RCC 7860 (cell line): ENCODE results near the gene PTP4A1.
A peak's percentile ranks its signal among the peaks of the same experiment; 100 is the strongest.
"Not testable (repeated sequence)": the region's sequence is repeated elsewhere in the genome, so short reads cannot be mapped to it uniquely, and the experiment has no call there.

Experiments used
- DNase-seq: peaks from one replicate; pipeline ENCODE4 v3.0.0-alpha.2; 2015; ENCODE audit warnings: low spot score
- FAIRE-seq: peaks from 2 replicates; lab custom pipeline; 2012; peaks lifted over from hg19 to GRCh38; lab: Jason Lieb, UNC

The PTP4A1 gene

DNA sequence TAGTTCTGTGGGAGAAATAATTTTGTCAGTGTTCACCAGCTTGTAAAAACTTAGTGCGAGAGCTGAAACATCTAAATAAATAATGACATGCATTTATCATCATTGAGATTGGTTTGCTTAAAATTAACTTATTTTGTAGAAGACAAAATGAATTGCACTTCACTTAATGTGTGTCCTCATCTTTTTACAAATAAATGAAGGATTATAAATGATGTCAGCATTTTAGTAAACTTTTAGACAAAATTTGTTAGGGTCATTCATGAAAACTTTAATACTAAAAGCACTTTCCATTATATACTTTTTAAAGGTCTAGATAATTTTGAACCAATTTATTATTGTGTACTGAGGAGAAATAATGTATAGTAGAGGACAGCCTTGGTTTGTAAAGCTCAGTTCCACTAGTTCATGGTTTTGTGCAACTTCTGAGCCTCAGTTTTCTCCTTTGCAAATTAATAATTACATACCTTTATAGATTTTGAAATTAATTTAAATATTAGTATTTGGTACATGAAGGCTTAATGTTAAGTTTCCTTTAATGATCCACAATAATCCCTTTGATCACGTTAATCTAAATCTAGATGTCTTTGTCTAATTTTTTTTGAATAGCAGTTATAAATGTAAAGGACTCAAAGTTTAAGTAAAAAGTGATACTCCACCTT lies 9.2 kb downstream of the PTP4A1 start:
- FAIRE-seq (no peak), DNase-seq (no peak)

DNA sequence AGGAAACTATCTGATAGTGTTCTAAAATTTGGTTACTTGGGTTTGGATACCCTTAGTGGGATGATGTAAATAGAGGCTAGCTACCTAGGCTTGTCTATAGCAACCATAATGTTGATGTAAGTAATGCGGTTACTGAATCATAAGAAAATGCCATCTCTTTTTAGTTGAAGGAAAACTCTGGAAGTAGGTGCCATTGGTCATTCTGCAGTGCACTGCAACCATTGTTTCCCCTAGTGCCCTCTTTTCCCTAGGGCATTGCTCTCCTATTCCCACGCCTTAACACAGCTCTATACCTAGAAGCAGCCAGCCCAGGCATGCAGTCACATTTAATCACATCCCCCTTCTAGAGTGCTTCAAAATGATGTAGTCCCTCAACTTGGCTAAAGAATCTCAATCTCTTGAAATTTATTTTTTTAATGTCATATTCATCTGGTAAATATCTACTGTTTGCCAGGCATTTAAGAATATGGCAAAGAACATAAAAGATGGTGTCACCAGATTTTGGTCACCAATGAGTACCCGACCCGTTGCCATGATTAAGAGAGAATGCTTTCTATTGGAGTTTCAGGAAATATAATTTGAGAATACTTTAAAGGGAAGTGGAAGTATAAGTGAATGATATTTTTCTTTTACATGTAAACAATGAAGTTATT lies 10.4 kb downstream of the PTP4A1 start:
- FAIRE-seq (no peak), DNase-seq (no peak)

DNA sequence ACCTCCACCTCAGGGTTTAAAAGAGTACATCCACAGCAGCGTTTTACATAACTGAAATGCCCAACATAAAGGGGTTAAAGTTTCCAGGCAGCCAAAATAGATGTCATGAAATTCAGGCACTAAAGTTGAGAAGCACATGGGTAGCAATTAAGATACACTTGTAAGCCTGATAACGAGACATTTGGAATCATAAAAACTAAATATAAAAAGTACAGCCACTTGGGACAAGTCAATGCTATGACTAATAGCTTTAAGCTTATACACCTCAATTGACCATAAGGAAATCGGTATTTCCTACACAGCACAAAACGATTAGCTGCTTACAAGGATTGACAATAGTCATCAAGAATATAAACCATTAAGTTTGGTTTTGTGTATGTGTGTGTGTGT lies 11.8 kb downstream of the PTP4A1 start:
- no peak for DNase-seq
- FAIRE-seq, result no peak

DNA sequence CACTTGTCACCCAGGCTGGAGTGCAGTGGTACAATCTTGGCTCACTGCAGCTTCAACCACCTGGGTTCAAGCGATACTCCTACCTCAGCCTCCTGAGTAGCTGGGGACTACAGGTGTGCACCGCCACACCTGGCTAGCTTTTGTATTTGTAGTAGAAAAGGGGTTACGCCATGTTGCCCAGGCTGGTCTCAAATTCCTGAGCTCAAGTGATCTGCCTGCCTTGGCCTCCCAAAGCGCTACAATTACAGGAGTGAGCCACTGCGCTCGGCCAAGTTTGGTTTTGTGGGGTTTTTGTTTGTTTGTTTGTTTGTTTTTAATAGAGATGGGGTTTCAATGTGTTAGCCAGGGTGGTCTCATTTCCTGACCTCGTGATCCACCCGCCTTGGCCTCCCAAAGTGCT lies 12.3 kb downstream of the PTP4A1 start:
- FAIRE-seq (no peak), DNase-seq (no peak)

DNA sequence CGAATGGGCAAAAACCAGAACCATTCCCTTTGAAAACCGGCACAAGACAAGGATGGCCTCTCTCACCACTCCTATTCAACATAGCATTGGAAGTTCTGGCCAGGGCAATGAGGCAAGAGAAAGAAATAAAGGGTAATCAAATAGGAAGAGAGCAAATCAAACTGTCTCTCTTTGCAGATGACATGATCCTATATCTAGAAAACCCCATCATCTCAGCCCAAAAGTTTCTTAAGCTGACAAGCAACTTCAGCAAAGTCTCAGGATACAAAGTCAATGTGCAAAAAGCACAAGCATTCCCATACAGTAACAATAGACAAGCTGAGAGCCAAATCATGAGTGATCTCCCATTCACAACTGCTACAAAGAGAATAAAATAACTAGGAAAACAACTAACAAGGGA lies 13.4 kb downstream of the PTP4A1 start:
- DNase-seq, FAIRE-seq: not testable (repeated sequence)

DNA sequence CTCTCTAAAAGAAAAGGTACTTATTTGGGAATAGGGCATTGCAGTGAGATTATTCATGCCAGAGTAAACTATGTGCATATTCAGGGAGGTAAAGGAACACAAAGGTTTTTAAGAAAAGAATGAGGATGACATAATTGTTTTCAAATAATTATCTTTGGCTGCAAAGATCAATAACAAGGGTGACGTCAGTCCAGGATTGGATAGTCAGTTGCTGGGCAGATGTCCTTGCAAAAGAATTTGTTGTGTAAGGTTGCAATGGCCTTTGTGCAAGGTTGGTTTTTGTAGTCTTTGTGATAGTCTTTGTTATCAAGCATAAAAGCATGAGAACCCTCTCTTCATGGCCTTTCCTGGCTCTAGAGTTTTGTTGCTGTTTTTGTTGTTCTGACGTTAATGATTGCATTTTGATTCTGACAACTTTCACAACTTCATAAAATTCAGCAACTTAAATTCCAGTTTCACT lies 17.7 kb downstream of the PTP4A1 start:
- no peak for FAIRE-seq
- no peak for DNase-seq

DNA sequence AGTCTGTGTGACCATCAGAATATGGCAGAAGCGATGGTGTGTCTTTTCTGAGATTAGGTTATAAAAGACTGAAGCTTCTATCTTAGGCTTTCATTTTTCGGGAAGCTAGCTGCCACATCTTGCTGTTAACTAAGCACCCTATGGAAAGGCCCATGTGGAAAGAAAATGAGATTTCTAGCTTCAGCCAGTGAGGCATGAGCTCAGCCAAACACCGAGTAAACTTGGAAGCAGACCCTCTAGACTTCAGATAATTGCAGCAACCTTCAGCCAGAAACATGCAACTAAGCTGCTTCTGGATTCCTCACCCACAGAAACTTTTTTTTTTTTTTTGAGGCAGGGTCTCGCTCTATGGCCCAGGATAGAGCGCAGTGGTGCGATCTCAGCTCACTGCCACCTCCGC lies 20.6 kb downstream of the PTP4A1 start:
- no peak for FAIRE-seq

DNA sequence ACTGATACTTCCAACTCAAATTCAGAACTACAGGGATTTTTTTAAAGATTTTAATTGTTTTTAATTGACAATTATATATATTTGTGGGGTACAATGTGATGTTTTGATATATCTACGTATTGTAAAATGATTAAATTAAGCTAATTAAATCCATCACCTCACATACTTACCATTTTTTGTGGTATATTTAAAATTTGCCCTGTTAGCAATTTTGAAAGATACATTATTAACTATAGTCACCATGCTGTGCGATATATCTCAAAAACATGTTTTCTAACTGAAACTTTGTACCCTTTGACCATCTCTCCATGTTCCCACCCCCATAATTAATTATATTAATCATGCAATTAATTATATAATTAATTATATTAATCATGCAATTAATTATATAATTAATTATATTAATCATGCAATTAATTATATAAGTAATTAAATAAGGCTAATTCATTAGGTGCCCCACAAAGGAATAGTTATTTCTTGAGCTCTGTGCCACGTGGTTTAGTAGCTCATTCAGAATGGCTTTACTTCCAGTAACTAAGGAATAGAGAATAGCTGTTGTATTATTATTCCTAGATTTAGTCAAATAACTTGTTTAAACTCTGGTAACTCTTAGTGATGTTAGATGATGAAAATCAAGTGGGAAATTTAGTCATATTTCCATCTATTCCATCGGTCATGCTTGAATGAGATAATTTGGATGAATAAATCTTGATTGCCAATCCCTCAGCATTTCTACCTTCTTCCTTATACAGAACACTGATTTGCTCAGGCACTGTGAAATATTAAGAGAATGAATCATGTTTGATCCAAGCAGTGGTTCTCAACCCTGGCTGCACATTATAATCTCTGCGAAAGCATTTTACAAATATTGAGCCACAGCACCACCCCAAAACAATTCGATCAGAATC lies 25.1 kb downstream of the PTP4A1 start:
- DNase-seq (peak; percentile 79), FAIRE-seq (peak; percentile 92)

More for the DNA sequence above, 20.6 kb downstream of the PTP4A1 start:
- DNase-seq, result no peak

DNA sequence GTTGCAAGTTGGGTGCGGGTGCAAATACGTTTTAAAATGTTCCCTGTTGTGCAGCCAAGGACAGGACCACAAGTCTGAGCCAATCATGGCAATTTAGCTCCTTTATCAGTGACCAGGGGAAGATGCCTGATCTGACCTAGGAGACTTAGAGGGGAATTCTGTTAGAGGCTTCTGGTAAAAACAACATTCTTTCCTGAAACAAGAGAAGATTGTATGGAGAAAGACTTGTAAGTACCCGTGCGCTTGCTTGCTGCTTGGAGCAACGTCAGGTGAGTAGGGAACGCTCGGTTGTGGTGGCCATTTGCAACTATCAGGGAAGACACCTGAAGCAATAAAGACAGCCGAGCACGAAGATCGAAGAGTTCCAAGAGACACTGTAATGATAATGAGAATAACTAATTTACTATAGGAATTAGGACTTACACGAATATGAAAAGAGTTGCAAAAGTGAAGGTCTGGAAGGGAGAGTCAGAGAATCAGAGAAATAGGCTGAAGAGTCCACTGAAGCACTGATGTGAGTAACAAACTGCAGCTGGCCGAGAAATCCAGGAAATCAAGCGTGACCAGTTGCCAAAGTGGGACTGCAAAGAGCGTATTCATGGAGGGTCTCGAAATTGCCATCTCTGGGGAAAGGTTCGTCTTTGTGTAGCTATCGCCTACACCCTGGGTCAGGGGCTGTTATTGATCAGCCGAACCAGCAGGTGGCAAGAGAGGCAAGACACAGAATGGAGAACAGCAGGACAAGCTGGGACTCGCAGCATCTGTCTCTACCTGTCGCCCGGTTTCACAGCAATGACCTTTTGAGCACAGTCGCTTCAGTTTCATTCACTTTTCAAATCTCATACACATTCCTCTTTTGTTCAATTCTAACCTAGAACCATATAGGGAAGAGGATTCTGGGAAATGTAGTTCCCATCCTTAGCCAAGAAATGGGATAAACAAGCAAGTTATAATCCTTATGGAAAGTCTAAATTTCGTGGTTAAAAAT lies 26.1 kb downstream of the PTP4A1 start:
- no peak for FAIRE-seq
- peak; percentile 31 for DNase-seq

DNA sequence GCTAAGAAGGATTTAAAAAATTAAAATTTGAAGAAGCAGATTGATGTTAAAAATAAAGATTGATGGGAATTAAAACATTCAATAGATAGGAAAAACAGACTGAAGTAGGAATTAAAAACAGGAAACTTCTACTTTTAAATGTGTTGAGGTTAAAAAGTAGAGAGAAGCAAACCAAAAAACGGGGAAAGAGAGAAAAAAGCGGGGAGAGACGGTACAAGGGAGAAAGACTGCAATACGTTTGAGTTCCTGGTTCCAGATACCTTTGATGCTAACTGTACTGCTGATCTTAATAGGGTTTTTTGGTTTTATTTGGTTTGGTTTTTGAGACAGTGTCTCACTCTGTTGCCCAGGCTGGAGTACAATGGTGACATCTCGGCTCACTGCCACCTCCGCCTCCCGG lies 27.0 kb downstream of the PTP4A1 start:
- DNase-seq, result no peak
- no peak for FAIRE-seq

DNA sequence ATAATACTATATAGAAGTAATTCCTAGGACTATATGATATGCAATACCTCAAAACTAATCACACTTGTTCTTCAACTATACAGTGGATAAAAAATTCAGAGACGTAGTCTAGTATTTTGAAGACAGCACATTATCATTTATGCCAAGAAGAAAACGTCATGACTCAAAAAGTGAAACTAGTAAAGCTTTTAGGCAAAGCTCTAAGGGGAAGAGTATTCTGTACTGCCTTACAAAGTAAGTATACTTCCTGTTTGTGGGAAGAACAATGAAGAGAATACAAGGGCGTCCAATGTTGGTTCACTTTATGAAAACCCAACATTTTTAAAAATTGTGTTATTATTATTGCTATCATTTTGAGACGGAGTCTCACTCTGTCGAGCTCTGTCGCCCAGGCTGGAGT lies 27.9 kb downstream of the PTP4A1 start:
- FAIRE-seq, result no peak
- DNase-seq, result no peak

DNA sequence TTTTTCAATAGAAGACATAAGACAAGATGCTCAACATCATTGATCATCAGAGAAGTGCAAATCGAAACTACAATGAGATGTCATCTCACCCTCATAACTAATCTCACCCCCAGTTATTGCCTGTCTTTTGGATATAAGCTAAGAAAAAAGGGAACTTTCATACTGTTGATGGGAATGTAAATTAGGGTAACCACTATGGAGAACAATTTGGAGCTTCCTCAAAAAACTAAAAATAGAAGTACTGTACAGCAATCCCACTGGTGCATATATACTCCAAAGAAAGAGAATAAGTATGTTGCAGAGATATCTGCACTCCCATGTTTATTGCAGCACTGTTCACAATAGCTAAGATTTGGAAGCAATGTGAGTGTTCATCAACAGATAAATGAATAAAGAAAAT lies 37.0 kb downstream of the PTP4A1 start:
- no peak for DNase-seq
- FAIRE-seq, result no peak

DNA sequence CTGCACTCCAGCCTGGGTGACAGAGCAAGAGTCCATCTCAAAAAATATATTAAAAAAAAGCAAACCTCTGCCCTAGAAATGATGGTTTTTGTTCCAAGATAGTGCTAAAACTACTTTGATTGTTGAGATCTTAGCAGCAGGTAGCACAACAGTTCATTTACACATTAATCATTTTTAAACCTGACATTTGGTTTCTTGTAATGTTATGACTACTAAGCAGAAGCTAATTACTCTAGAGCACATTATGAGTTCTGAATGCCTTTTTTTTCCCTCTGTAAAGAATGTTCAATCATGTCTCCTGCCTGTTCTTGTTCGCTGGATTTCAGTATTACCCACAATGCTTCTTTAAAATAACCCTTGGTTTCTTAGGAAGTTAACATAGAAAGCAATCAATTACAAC lies 38.7 kb downstream of the PTP4A1 start:
- DNase-seq (no peak), FAIRE-seq (no peak)

DNA sequence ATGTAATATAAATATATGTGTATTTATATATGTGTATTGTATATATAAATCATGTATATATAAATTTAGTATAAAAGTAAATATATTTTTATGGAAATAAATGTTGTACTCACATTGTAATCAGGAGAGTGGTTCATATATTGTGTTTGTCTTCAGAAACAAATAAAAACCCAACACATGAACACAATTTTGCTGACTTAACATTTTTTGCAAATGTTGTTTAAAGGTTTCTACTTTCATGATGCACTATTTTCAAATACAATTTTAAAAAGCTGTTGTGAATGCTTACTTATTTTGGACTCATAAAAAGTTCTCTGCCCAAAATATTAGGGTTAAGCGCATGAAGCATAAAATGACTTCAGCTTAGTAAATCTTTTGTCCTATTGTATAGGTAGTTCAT lies 39.3 kb downstream of the PTP4A1 start:
- DNase-seq, result no peak
- FAIRE-seq, result no peak

DNA sequence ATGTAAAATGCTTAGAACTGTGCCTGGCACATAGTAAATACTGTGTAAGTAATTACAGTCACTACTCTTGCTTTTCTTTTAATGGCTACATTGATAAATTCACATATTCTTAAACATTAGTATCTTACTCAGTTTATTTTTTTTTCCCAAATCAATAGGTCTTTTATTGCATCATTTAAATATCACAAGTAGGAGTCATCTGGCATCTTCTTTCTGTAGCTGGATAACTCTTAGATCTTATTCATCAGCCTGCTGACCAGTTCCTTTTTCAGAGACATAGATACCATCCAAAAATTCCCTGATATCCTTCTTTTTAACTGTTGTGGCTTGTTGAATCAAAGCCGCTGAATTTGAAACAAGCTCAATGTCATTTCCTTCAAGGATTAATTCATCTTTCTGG lies 43.3 kb downstream of the PTP4A1 start:
- FAIRE-seq (no peak), DNase-seq (no peak)
